Pancreas (tissue), 10 donors: ENCODE measurements around the gene HSPBP1. TPM values are rescaled to one million over a fixed set of nuclear protein-coding genes. Genes with fewer than 3 reads are reported as not detected.

ENCODE experiments used
- ATAC-seq, 4 donors: fragments of 200-7000 bp; cut with Tn5 transposase; one replicate each; pipeline versions ENCODE4 v1.8.0 to v1.9.1; 2020; ENCODE audit warnings: mild to moderate bottlenecking in 4 of 4, moderate library complexity in 4 of 4
- DNase-seq, 6 donors: peaks; one replicate each; pipeline ENCODE4 v3.0.0-alpha.2; 2020
- FAIRE-seq: peaks from 2 replicates; lab custom pipeline; 2012; peaks lifted over from hg19 to GRCh38; lab: Jason Lieb, UNC
- H3K27ac ChIP-seq, 4 donors: fragments of 200-600 bp; sonication (generic); 1 replicate in 3 of 4; 2 replicates in 1 of 4; pipeline versions ENCODE4 v1.5.0 to v1.8.0; 2020
- H3K27me3 ChIP-seq, 4 donors: fragments of 200-600 bp; one replicate each; pipeline ENCODE4 v1.8.0; 2021
- H3K36me3 ChIP-seq, 3 donors: fragments of 200-600 bp; sonication (generic) in 1 of 3; one replicate each; pipeline versions ENCODE4 v1.5.0 to v1.8.0; 2020 to 2021
- H3K4me1 ChIP-seq, 3 donors: fragments of 200-600 bp; one replicate each; pipeline ENCODE4 v1.8.0; 2021
- H3K4me3 ChIP-seq, 4 donors: fragments of 200-600 bp; sonication (generic) in 2 of 4; one replicate each; pipeline versions ENCODE4 v1.5.0 to v1.8.0; 2020 to 2021
- H3K9me3 ChIP-seq, 4 donors: fragments of 200-600 bp; one replicate each; pipeline ENCODE4 v1.8.0; 2021
- WGBS, 2 donors: extraction: QIAGEN DNeasy Blood & Tissue Kit; methylation state at CpG; one replicate each; pipeline ENCODE4 v1.1.7; 2013; 5-methylcytosine and 5-hydroxymethylcytosine counted together
- intact Hi-C, 3 donors: fragments of 100-400 bp; cut with DNase I; formaldehyde crosslinking; loops; one replicate each; pipeline versions ENCODE4 v1.11.1 to v1.14.2; 2022
- polyA plus RNA-seq, 2 donors: library from polyadenylated mRNA; stranded (reverse); fragments of 200-250 nt; gene quantifications; one replicate each; pipeline ENCODE4 v1.2.3, GENCODE V29; 2013
- total RNA-seq, 6 donors: library from RNA; stranded (reverse); fragmentation: NEBNext Ultra II Directional in 4 of 6; extraction: Animal tissue kit (Norgen Biotek cat#: 25700) in 4 of 6; gene quantifications; one replicate each; pipeline versions ENCODE4 v1.2.1 to v1.2.4, GENCODE V29; 2021 to 2023
- TF ChIP-seq, protein P1 (sequence below), 4 donors: fragments of 200-600 bp; sonication (generic) in 3 of 4; IDR thresholded peaks; one replicate each; pipeline versions ENCODE4 v1.5.0 to v1.8.0; 2021; ENCODE audit warnings: antibody characterized with exemption in 4 of 4
- donor health status: healthy with polysubstance abuse.
- donor health status: DM: no; HTN: no; CAD: no; lungs with moderate emphysema.
- donor health status: DM: no; HTN: no; CAD: no.
- donor health status: control.
- donor health status: control.
- donor health status: Bipolar disorder and iron deficiency.
- donor health status: DM: yes; HTN: yes; CAD: no.
- donor health status: DM: no; HTN: no; CAD: no.
- donor health status: DM: no; HTN: no; CAD: no.
- donor health status: DM: yes; HTN: yes; CAD: no.

Gene HSPBP1
- total and polyA plus RNA-seq, 8 donors = 7.0 to 29.5 (median 12.8) TPM

DNA sequence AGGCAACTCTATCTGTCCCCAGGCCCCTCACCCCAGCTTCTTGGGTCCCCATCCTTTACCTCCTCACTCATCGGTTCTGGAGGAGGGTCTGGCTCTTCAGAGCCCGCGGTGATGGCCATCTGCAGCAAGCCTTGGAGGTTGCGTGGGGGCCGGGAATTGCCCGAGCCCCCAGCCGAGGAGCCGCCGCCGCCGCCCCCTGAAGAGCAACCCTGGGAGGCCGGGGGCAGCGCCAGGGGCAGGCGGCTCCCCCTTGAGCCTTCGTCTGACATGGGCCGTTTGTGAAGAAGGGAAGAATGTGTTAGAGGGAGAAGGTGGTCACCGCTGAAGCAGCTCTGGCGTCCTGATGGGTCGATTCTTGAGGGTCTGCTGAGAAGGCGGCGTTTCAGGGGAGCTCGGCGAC lies 570 bp downstream of the HSPBP1 start:
- Histone ChIP-seq H3K4me3 (peak overlapping the region; percentile 51 to 84 (median 60)), H3K27ac (peak overlapping the region in 2 of 4 donors; percentile 58 to 74), H3K36me3 (peaks cover 0 to 11% (median 0%) of the 10 kb centered on the region in 3 donors), H3K27me3 (no peaks in the 10 kb centered on the region), H3K9me3 (no peaks in the 10 kb centered on the region), H3K4me1 (peaks cover 5 to 8% (median 7%) of the 10 kb centered on the region in 3 donors)
- FAIRE-seq (no peak), DNase-seq (no peak), ATAC-seq (no peak)
- TF ChIP-seq, protein P1, sequence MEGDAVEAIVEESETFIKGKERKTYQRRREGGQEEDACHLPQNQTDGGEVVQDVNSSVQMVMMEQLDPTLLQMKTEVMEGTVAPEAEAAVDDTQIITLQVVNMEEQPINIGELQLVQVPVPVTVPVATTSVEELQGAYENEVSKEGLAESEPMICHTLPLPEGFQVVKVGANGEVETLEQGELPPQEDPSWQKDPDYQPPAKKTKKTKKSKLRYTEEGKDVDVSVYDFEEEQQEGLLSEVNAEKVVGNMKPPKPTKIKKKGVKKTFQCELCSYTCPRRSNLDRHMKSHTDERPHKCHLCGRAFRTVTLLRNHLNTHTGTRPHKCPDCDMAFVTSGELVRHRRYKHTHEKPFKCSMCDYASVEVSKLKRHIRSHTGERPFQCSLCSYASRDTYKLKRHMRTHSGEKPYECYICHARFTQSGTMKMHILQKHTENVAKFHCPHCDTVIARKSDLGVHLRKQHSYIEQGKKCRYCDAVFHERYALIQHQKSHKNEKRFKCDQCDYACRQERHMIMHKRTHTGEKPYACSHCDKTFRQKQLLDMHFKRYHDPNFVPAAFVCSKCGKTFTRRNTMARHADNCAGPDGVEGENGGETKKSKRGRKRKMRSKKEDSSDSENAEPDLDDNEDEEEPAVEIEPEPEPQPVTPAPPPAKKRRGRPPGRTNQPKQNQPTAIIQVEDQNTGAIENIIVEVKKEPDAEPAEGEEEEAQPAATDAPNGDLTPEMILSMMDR (IDR thresholded peaks at IDR 0.05) = no peak
- 1 to 2% methylated on average over 23 of the region's 23 CpGs for WGBS, 2 donors
- intact Hi-C loops = no loop called here

DNA sequence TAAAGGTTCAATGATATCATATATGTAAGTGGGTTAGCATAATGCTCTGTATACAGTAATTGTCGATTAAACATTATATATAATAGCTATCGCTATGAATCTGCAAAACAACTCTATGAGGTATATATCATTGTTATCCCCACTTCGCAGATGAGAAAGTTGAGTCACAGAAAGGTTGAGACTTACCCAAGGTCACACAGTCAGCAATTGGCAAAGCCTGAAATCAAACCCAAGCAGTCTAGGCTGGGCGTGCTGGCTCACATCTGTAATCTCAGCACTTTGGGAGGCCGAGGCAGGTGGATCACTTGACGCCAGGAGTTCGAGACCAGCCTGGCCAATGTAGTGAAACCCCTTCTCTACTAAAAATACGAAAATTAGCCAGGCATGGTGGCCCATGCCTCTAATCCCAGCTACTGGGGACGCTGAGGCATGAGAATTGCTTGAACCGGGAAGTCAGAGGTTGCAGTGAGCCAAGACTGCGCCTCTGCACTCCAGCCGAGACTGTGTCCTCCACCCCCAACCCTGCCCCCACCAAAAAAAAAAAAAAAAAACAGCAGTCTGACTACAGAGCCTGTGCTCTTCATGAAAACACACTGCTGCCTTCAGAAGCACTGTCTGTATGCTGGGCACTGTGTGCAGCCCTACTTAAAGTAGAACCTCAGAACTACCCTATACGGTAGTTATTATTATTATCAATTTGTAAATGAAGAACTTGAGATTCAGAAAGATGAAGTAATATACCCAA lies 1.3 kb downstream of the HSPBP1 start:
- Histone ChIP-seq H3K27ac (no peak overlapping the region), H3K27me3 (no peaks in the 10 kb centered on the region), H3K36me3 (peaks cover 0 to 11% (median 0%) of the 10 kb centered on the region in 3 donors), H3K4me3 (peak overlapping the region in 1 of 4 donors; percentile 59), H3K9me3 (no peaks in the 10 kb centered on the region), H3K4me1 (peaks cover 5 to 8% (median 7%) of the 10 kb centered on the region in 3 donors)
- no peak for FAIRE-seq
- intact Hi-C loops = no loop called here
- DNase-seq = no peak
- ATAC-seq = no peak
- TF ChIP-seq, protein P1 (IDR thresholded peaks at IDR 0.05) = no peak
- 84 to 86% methylated on average over 13 of the region's 13 CpGs for WGBS, 2 donors

DNA sequence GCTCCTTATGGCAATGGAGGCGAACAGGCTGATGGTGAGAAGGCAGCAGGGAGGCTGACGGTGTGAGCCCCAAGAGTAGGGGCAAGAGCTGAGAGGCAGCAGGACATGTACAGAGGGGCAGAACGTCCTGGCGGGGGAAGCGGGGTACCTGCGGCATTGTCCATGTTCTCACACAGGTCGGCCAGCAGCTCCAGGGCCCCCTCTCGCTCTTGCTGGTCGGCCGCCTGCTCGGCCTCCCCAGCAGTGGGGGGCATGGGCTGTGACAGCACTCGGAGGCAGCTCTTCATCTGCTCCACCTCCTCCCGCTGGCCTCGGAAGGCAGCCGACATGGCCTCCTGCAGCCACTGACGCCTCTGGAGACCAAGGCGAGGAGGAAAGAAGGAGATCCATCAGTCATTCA lies 2.4 kb downstream of the HSPBP1 start:
- 87% methylated on average over 14 to 17 of the region's 17 CpGs for WGBS, 2 donors
- H3K4me3 ChIP-seq = no peak overlapping the region
- H3K4me1 ChIP-seq = peaks cover 5 to 8% (median 7%) of the 10 kb centered on the region in 3 donors
- TF ChIP-seq, protein P1 (IDR thresholded peaks at IDR 0.05) = no peak
- intact Hi-C loops = no loop called here
- no peaks in the 10 kb centered on the region for H3K9me3 ChIP-seq
- FAIRE-seq (no peak), ATAC-seq (no peak), DNase-seq (no peak)
- no peaks in the 10 kb centered on the region for H3K27me3 ChIP-seq
- peaks cover 0 to 11% (median 0%) of the 10 kb centered on the region in 3 donors for H3K36me3 ChIP-seq
- H3K27ac ChIP-seq = no peak overlapping the region

DNA sequence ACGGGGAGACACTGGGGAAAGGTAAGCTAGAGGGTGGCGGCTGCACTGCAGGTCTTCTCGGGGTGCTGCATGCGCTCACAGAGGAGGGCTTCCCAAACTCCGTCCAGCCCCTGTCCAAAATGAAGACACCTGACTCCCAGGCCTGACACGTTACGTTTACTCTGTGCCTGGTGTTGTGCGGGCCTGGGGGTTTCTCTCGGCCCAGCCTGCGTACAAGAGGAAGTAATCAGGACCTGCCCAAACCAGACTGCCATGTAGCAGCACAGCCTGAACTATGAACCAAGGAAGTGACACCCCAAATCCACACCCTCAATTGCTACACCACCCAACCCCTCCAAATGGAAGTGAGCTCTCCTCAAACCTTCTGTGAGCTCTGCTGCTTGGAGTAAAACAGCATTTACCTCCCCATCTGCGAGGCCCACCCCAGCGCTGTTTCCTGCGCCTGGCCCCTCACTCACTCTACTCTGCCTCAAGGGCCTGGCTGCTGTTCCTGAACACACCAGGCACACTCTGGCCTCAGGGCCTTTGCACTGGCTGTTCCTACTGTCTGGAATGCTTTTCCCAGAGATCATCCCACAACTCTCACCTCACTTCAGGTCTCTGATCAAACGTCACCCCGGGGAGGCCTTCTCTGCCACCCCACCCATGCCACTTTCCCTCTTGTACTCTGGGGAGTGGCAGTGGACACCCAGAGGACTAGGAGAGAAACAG lies 3.0 kb downstream of the HSPBP1 start:
- Histone ChIP-seq H3K4me1 (peaks cover 5 to 8% (median 7%) of the 10 kb centered on the region in 3 donors), H3K4me3 (no peak overlapping the region), H3K9me3 (no peaks in the 10 kb centered on the region), H3K27me3 (no peaks in the 10 kb centered on the region), H3K36me3 (peaks cover 0 to 11% (median 0%) of the 10 kb centered on the region in 3 donors), H3K27ac (no peak overlapping the region)
- intact Hi-C loops = no loop called here
- DNase-seq = no peak
- WGBS, 2 donors = 86 to 88% methylated on average over 15 of the region's 15 CpGs
- no peak for ATAC-seq
- FAIRE-seq = no peak
- TF ChIP-seq, protein P1 (IDR thresholded peaks at IDR 0.05) = no peak
